ENCODE measurements around the gene PRPSAP1. TPM values are rescaled to one million over a fixed set of nuclear protein-coding genes. Genes with fewer than 3 reads are reported as not detected.

The PRPSAP1 gene
- total RNA-seq, 2 experiments from 2014 or later, result 10.8 to 12.1 TPM

DNA sequence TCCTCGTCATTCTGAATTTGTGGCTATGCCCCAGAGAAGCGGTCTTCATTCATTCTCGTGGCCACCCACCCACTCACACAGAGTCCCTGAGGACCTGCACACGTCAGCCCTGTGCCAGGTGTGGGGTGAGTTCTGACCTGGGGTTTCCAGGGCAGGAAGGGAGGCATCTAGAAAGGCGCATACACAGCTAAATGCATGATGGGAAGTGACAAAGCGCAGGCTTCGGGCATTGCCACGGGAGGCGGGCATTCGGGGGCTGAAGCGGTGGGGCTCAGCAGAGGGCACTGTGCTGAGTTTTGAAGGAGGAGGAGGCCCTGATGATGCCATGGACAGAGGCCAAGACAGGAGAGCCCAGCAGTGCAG lies 77.7 kb downstream of the PRPSAP1 start:
- peaks cover 5% of the 10 kb centered on the region for H3K36me3 ChIP-seq (ENCODE audit: insufficient read depth, low read length)
- intact Hi-C loops (cut with DNase I, micrococcal nuclease), result loop anchor here in 1 of 2 experiments (5.0 kb wide), 1 partner anchor 369 kb away; no protein-coding TSS in a partner anchor
- TF ChIP-seq, protein P1, sequence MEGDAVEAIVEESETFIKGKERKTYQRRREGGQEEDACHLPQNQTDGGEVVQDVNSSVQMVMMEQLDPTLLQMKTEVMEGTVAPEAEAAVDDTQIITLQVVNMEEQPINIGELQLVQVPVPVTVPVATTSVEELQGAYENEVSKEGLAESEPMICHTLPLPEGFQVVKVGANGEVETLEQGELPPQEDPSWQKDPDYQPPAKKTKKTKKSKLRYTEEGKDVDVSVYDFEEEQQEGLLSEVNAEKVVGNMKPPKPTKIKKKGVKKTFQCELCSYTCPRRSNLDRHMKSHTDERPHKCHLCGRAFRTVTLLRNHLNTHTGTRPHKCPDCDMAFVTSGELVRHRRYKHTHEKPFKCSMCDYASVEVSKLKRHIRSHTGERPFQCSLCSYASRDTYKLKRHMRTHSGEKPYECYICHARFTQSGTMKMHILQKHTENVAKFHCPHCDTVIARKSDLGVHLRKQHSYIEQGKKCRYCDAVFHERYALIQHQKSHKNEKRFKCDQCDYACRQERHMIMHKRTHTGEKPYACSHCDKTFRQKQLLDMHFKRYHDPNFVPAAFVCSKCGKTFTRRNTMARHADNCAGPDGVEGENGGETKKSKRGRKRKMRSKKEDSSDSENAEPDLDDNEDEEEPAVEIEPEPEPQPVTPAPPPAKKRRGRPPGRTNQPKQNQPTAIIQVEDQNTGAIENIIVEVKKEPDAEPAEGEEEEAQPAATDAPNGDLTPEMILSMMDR (IDR thresholded peaks at IDR 0.05), result no peak
- POLR2A ChIA-PET, result interaction anchor here (1.5 to 4.2 kb wide), 2 partner anchors 11 to 96 kb away, joined by 6 to 28 read pairs; partner anchors contain the start of gene UBALD2
- CTCF ChIA-PET, result interaction anchor here (3.1 kb wide), 1 partner anchor 155 kb away, joined by 25 read pairs; no protein-coding TSS in a partner anchor
- Mint-ChIP-seq H3K9me3 (no peaks in the 10 kb centered on the region), H3K4me1 (ENCODE audit: low read depth) (peaks cover 37% of the 10 kb centered on the region), H3K4me3 (no peak overlapping the region), H3K27ac (no peak overlapping the region), H3K27me3 (no peaks in the 10 kb centered on the region), H3K36me3 (ENCODE audit: low read depth) (peaks cover 9% of the 10 kb centered on the region)
- no peak overlapping the region for H3K27ac ChIP-seq (ENCODE audit: low read depth in 1 of 2, low read length in 2 of 2)
- no peak overlapping the region for H3K4me3 ChIP-seq (ENCODE audit: low read length)
- peaks cover 62% of the 10 kb centered on the region for H3K4me1 ChIP-seq (ENCODE audit: insufficient read depth, low read length)
- DNase-seq, result peak in 1 of 14 experiments; percentile 48
- no peaks in the 10 kb centered on the region for H3K27me3 ChIP-seq (ENCODE audit: control insufficient read depth in 1 of 2, insufficient read depth in 2 of 2, low read length in 2 of 2)
- ATAC-seq (ENCODE audit: poor library complexity), result no peak
- no peaks in the 10 kb centered on the region for H3K9me3 ChIP-seq (ENCODE audit: control insufficient read depth in 1 of 2, insufficient read depth in 1 of 2, low read length in 2 of 2)

DNA sequence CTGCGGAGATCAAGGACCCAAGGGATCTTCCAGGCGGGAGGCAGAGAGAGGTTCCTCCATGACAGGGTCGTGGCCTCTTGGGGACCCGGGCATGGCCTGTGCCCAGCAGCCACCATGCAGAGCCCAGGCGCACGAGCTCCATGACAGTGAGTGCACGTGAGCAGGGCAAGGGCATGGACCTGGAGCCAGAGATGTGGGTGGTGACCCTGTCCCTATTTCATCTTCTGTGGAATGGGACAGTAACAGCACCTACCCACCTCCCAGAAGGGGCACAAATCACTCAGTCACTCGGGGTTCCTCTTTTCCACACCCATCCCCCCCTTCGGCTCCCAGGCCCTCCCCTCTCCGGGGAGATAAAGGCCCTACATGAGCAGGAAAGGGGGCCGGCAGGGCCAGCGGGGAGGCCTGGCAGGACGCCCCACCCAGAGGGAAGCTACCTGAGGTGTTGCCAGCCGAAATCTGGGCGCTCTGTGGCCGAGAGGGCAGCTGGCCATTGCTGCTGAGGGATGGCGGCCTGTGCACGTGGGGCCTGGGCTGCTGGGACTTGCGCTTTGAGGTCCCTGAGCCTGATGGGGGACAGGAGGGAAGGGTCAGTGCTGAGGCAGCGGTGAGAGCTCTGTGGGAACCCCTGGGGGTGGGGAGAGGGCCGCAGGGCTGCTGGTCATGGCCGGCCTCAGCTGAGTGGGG lies 78.2 kb downstream of the PRPSAP1 start:
- Histone ChIP-seq H3K36me3 (ENCODE audit: insufficient read depth, low read length) (peaks cover 11% of the 10 kb centered on the region), H3K4me1 (ENCODE audit: insufficient read depth, low read length) (peaks cover 67% of the 10 kb centered on the region), H3K9me3 (ENCODE audit: control insufficient read depth in 1 of 2, insufficient read depth in 1 of 2, low read length in 2 of 2) (no peaks in the 10 kb centered on the region), H3K27ac (ENCODE audit: low read depth in 1 of 2, low read length in 2 of 2) (no peak overlapping the region), H3K27me3 (ENCODE audit: control insufficient read depth in 1 of 2, insufficient read depth in 2 of 2, low read length in 2 of 2) (no peaks in the 10 kb centered on the region), H3K4me3 (ENCODE audit: low read length) (no peak overlapping the region)
- H3K27ac Mint-ChIP-seq, result peak overlapping the region; percentile 79
- ChIA-PET CTCF (interaction anchor here (2.0 to 3.1 kb wide), 2 partner anchors 96 to 154 kb away, joined by 6 to 25 read pairs; no protein-coding TSS in a partner anchor), POLR2A (interaction anchor here (0.6 to 14.0 kb wide), 7 partner anchors 11 to 938 kb away, joined by 3 to 394 read pairs (median 17); partner anchors contain the start of genes RNF157 and UBALD2)
- H3K27me3 Mint-ChIP-seq, result no peaks in the 10 kb centered on the region
- TF ChIP-seq, protein P1 (IDR thresholded peaks at IDR 0.05), result no peak
- H3K4me3 Mint-ChIP-seq, result no peak overlapping the region
- peaks cover 13% of the 10 kb centered on the region for H3K36me3 Mint-ChIP-seq (ENCODE audit: low read depth)
- ATAC-seq (ENCODE audit: poor library complexity) (no peak), DNase-seq (no peak)
- no peaks in the 10 kb centered on the region for H3K9me3 Mint-ChIP-seq
- H3K4me1 Mint-ChIP-seq (ENCODE audit: low read depth), result peaks cover 42% of the 10 kb centered on the region
- intact Hi-C loops (cut with DNase I, micrococcal nuclease), result loop anchor here in 1 of 2 experiments (5.0 kb wide), 1 partner anchor 368 kb away; no protein-coding TSS in a partner anchor

DNA sequence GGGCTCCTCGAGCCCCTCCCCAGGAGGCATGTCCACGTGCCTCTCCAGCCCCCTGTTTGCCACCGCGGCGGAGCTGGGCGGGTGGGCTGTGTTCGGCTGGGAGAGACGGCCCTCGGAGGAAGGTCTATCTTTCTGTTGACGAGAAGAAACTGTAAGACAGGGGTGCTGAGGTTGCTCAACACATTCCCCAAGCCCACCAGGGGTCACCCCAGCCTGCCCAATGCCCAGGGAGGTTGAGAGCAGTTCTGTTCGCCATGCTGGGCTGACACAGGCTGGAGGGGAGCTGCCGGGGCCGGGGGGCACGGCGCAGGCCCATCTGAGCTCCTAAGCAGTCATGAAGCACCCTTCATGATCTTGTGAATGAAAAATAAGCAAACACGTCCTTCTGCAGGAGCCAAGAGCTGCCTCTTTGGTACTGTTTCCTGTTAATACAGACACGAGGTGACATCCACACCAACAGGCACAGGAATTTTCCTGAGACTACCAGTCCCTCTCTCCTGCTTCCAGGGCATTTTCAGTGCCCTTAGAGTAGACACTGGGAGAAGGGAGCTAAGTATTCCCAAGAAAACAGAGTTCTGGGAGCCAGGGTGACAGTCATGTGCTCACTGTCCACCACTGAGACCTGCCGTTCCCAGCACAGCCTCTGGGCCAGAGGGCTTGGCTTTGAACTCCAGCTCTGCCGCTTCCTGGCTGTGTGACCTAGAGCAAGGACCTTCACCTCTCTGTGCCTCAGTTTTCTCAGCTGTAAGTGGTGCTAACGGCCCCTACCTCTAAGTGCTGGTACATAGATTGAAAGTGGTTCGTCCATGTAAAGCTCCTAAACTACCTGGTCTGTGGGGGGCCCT lies 79.4 kb downstream of the PRPSAP1 start:
- Histone ChIP-seq H3K27me3 (ENCODE audit: control insufficient read depth in 1 of 2, insufficient read depth in 2 of 2, low read length in 2 of 2) (no peaks in the 10 kb centered on the region), H3K9me3 (ENCODE audit: control insufficient read depth in 1 of 2, insufficient read depth in 1 of 2, low read length in 2 of 2) (no peaks in the 10 kb centered on the region), H3K4me3 (ENCODE audit: low read length) (no peak overlapping the region), H3K36me3 (ENCODE audit: insufficient read depth, low read length) (peaks cover 22% of the 10 kb centered on the region), H3K4me1 (ENCODE audit: insufficient read depth, low read length) (peaks cover 74% of the 10 kb centered on the region), H3K27ac (ENCODE audit: low read depth in 1 of 2, low read length in 2 of 2) (no peak overlapping the region)
- ATAC-seq (ENCODE audit: poor library complexity) (no peak), DNase-seq (no peak)
- intact Hi-C loops (cut with DNase I, micrococcal nuclease), result no loop called here
- TF ChIP-seq, protein P1 (IDR thresholded peaks at IDR 0.05), result no peak
- Mint-ChIP-seq H3K36me3 (ENCODE audit: low read depth) (peaks cover 21% of the 10 kb centered on the region), H3K27ac (peak overlapping the region; percentile 79), H3K27me3 (no peaks in the 10 kb centered on the region), H3K9me3 (no peaks in the 10 kb centered on the region), H3K4me1 (ENCODE audit: low read depth) (peaks cover 47% of the 10 kb centered on the region), H3K4me3 (peak overlapping the region; percentile 58)
- POLR2A ChIA-PET, result interaction anchor here (0.8 to 14.0 kb wide), 16 partner anchors 10 to 419 kb away, joined by 3 to 394 read pairs (median 6); partner anchors contain the start of genes EXOC7, FOXJ1, RNF157 and SPHK1
- CTCF ChIA-PET, result interaction anchor here (1.2 to 3.1 kb wide), 3 partner anchors 92 to 153 kb away, joined by 6 to 25 read pairs (median 7); no protein-coding TSS in a partner anchor
